ENCODE results near the gene DNAJC16. TPM values are rescaled to one million over a fixed set of nuclear protein-coding genes. Genes with fewer than 3 reads are reported as not detected.

Gene DNAJC16
- total and polyA plus RNA-seq, 9 of the 15 experiments (the other 6 are each of a cell fraction or from before 2014, with no cell fraction given) = 6.9 to 16.8 (median 12.8) TPM

DNA sequence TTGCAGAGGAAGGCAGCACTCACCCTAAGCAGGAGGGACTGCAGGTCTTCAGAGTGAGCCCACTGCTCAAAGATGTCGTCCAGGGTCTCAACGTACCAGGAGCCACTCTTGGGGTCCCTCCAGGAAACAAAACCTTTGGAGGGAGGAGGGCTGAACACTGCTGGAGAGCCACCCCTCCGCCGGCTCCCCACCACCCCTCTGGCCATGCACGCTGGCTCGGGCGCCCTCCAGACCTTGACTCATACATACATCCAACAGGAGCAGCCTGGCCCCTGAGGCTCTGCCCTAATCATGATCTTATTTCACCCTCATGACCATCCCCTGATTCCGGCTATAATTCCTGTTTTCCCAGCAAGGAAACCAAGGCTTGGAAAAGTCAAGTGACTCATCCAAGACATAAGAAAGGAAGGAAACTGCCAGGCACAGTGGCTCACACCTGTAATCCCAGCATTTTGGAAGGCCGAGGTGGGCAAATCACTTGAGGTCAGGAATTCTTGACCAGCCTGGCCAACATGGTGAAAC, 32.7 kb upstream of the DNAJC16 start:
- Histone ChIP-seq H3K9me3 (replicated peaks; ENCODE audit: control insufficient read depth, insufficient read depth, low read depth, low read length) (no peaks in the 10 kb centered on the region), H3K9me1 (ENCODE audit: control insufficient read depth, insufficient read depth, low read length) (no peaks in the 10 kb centered on the region), H3K4me1 (replicated peaks in 1 of 2; ENCODE audit: control insufficient read depth in 2 of 2, insufficient read depth in 2 of 2, low read length in 2 of 2) (peaks cover 0 to 4% of the 10 kb centered on the region in 2 experiments; a peak in 1 of 5 replicates), H3K27ac (ENCODE audit: extremely low read depth, low read depth, low read length) (no peak overlapping the region), H3K4me2 (ENCODE audit: insufficient read depth, low read length) (no peak overlapping the region), H4K20me1 (replicated peaks; ENCODE audit: control insufficient read depth, insufficient read depth, low read length) (no peaks in the 10 kb centered on the region), H2AFZ (ENCODE audit: low read depth, low read length) (no peak overlapping the region), H3K9ac (ENCODE audit: insufficient read depth in 1 of 2, low read depth in 2 of 2, low read length in 2 of 2) (no peak overlapping the region), H3K79me2 (ENCODE audit: control insufficient read depth, insufficient read depth, low read length) (no peaks in the 10 kb centered on the region), H3K4me3 (no peak overlapping the region), H3K36me3 (ENCODE audit: control insufficient read depth, insufficient read depth, low read length) (peaks cover 33% of the 10 kb centered on the region), H3K27me3 (ENCODE audit: control insufficient read depth in 2 of 2, insufficient read depth in 2 of 2, low read length in 2 of 2) (no peaks in the 10 kb centered on the region)
- ChIA-PET POLR2A (no interaction called here), CTCF (ENCODE audit: low intra/inter-chr PET ratio) (no interaction called here)
- 71% methylated on average over 9 of the region's 9 CpGs for WGBS (ENCODE audit: insufficient coverage, low coverage, missing lambda C conversion rate)
- FAIRE-seq = no peak
- no peak for DNase-seq (ENCODE audit: extremely low read depth in 1 of 4, low spot score in 3 of 4)
- no TSS peak for BruUV-seq (replicated peaks)
- in situ Hi-C loops (cut with MboI) (no loop called here), intact Hi-C loops (cut with micrococcal nuclease) (no loop called here)
- TF ChIP-seq ZNF699 (CRISPR knock-in tag; IDR thresholded peaks at IDR 0.05; ENCODE audit: insufficient replicate concordance) (no peak), ZNF764 (CRISPR knock-in tag; IDR thresholded peaks at IDR 0.05; ENCODE audit: low read depth) (no peak), PTTG1 (tag; IDR thresholded peaks at IDR 0.05; ENCODE audit: low read depth) (no peak), CSDE1 (IDR thresholded peaks at IDR 0.05) (no peak), RBM25 (IDR thresholded peaks at IDR 0.05; ENCODE audit: low read depth, low read length, severe bottlenecking) (no peak), JUND (IDR thresholded peaks at IDR 0.05; ENCODE audit: borderline replicate concordance, low read depth, low read length) (no peak), JUND (tag; IDR thresholded peaks at IDR 0.05; ENCODE audit: borderline replicate concordance, low read depth, low read length) (no peak), ZNF224 (CRISPR knock-in tag; IDR thresholded peaks at IDR 0.05) (no peak), ZBTB40 (IDR thresholded peaks at IDR 0.05) (no peak), ZBTB40 (CRISPR knock-in tag; IDR thresholded peaks at IDR 0.05) (no peak)
- ATAC-seq = no peak

All from K562 (cell line).